ENCODE results near the gene GSE1.

The GSE1 gene

DNA sequence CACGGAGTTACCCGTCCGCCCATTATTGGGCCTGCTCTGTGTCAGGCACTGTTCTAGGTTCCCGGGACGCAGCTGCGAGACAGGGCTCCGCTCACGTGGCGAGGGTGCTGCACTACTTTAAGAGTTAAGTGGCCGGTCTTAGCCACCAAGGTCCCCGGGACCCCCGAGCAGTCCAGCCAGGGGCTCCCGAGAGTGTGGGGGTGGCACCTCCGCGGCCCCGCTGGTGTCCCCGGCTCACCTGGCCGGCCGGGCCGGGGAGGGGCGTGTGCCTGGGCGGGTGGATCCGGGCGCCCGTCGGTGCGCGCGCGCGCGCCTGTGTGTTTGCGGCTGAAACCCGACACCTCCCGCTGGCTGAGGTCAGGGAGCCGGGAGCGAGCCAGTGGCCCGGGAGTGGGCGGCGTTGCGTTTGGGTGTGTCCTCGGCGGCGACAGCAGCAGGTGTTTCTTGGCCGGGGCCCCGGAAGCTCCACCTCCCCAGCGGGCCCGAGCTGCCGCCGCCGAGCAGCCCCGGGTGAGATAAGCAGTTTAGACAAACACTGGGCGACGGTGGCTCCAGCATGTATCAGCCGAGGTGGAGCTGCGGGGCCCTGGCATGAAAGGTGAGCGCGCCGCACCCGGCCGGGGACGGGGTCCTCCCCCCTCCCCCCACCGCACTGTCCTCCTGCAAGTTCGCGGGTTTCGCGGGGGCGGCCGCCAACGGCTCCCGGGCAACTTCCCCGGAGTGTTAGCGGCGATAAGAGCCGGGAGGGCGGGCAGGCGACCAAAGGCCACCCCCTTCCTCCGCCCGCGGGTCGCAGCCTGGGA is at the start of gene GSE1:
Gene GSE1, plus strand, starts transcription at position 522 of the 803 bp plus-strand sequence. Its CDS starts 70 bp downstream, at position 592.
- DNase-seq, result peak; percentile 73

DNA sequence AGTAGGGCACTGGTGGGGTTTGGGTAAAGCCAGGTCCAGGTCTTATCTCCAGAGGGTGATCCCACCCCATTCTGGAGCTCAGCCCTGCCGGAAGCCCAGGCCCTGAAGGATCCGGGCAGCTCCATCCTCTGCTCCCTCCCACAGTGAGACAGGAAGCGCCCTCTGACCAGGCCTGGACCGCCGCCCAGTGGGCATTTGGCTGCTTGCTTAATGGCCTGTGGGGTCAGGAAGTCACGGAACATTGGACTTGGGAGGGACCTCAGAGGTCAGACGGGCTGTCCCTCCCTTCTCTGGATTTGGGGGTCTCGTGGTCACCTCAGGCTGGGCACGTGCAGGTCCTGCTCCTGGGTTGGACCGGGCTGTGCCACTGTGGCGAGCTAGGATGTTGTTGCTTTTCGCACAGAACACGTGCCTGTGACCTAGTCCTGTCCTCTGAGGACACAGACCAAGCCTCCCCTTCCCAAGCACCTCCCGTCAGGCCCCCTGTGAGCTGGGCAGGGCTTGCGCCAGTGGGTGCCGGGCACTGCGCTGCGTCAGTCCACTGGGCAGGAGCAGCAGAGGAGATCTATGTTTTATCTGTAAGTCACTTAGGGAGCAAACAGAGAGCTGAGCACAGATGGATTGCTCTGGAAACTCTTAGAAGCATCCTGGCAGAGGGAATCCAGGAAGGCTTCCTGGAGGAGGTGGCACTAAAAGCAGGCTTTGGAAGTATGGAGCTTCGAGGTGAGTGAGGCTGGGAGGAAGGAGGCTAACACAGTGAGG is 49.4 kb upstream of the GSE1 start:
- no peak for DNase-seq

DNA sequence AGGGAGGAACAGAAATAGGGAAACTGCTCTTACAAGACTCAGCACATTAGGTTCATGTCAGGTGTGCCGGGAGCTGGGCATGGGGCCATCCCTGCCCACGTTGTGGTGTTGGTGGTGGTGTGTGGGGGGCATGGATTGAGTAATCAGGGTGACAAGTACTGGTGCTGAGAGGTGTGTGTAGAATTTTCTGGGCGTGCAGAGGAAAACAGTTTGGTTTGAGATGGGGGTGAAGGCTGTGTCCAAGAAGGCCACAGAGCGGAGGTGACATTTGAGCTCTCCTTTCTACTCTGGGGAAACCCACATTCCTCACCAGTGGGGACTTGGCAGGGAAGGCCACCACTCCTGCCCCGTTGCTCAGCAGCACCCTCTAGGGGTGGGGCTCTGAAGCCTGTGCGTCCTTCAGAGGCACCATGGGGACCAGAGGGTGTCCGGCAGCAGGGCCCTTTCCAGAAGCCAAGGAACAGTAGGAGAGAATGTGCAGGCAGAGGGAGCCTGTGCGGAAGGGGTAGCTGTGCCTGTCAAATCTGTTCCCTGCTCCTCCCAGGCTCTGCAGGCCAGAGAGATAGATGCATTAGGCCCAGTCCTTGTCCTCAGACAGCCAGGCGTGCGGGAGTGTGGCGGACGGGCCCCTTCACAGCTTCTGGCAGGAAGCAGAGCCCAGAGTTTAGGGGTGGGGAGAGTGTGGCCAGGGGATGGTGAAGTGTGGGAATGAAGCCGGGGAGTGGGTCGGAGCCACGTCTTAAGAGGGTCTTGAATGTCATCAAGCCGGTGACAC is 48.7 kb upstream of the GSE1 start:
- peak; percentile 37 for DNase-seq

DNA sequence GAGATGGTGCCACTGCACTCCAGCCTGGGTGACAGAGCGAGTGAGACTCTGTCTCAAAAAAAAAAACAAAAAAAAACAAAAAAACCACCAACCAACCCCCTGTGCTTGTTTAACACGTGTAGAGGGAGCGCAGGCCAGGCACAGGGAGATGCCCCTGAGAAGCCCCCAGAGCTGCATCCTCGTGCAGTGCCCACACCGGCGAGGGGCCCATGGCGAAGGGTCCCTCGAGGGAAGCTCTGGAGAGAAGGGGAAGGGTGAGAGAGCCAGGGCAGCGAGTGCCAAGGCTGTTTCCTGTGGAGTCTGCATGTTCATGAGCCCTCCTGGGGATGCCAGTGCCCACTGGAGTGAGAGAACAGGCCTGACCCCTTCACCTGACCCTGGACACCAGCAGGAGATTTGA is 47.8 kb upstream of the GSE1 start:
- DNase-seq, result no peak

DNA sequence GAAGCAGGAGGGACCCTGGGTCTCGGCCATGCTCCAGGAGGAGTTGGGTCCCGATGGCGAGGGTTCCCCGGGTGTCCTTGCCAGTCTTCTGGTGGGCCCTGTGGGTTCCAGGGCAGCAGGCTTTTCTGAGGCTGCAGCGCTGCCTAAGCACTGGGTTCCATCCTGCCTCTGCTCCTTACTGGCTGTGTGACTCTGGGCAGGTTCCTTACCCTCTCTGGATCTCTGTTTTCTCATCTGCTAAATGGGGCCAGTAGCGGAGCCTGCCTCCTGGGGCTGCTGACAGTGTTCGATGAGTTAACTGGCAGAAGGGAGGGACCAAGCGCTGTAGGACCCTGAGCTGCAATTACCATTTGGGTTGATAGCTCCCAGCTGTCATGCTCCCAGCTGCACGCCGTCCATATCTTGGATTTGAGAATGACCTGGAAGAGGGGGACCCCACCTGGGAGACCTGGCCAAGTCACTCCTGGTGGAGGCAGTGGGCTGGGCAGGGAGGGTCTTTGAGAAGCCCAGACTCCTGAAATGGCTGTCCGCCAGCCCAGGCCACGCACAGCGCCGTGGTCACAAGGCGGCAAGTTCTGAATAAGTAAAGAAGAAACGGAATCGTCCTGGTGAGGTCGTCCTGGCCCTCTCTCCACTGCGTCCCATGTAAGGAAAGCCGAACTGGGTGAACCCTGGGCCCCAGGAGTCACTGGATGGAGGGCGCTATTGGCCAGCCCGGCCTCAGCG is 47.2 kb upstream of the GSE1 start:
- no peak for DNase-seq

DNA sequence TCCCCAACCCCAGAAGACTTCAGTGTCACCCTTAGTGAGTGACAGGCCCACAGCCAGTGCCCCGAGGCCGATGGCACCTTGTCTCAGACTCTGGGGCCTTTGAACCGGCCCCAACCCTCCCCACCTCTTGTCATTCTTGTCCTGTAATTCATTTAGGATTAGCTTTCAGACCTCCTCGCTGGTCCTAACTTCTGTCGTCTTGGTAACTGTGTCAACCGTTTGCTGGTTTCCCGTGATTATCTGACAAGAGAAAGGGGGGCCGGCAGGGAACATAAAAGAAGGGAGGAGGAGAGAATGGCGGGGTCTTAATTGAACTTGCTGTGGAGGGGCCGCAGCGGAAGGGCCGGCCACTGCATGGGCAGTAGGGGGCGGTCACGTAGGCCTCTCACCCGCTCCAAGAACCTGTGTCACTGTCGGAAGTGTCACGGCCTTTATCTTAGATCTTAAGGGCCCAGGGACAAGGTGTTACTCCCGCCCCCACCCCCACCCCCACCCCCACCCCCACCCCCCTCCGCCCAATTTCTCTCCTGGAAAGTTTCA is 46.5 kb upstream of the GSE1 start:
- DNase-seq, result peak; percentile 28

DNA sequence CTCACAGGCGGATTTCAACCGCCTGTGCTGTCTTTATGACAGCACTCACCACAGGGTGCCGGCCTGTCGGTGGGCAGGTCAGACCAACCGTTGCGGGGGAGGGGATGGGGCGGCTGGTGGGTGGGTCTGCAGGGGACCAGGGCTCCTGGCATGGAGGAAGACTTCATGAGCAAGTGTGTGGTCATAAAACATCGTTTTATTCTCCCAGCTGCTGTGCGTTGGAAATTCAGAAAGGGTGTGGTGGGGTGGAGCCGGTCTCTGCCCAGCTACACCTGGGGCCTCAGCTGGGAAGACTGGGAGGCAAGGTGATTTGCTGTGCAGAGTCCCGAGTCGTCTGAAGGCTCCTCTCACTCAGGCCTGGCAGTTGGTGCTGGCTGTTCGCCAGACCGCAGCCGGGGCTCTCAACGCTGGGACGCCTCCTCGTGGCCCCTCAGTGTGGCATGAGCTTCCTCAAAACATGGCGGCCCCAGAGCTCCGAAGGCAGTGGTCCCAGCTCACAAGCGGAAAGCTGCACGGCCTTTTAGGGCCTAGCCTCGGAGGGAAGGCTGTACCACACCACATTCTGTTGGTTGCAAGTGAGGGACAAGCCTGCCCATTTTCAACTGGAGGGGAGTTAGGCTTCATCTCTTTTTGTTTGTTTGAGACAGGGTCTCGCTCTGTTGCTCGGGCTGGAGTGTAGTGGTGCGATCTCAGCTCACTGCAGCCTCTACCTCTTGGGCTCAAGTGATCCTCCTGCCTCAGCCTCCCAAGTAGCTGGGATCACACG is 45.8 kb upstream of the GSE1 start:
- DNase-seq, result no peak

DNA sequence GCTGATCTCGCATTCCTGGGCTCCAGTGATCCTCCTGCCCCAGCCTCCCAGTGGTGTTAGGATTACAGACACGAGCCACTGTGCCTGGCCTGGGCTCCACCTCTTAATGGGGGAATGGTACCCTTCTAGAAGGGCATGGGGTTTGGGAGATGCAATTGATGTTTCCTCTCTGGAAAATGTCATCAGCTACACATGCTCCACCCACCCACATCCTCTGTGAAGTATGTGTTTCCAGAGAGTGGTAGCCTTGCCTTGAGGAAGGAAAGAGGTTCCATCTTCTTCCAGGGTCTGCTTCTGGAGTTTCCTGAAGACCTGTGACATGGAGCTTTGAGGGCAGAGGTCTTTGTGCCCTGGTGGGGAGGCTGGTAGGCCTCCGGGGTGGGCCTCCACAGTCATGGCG is 45.2 kb upstream of the GSE1 start:
- no peak for DNase-seq

DNA sequence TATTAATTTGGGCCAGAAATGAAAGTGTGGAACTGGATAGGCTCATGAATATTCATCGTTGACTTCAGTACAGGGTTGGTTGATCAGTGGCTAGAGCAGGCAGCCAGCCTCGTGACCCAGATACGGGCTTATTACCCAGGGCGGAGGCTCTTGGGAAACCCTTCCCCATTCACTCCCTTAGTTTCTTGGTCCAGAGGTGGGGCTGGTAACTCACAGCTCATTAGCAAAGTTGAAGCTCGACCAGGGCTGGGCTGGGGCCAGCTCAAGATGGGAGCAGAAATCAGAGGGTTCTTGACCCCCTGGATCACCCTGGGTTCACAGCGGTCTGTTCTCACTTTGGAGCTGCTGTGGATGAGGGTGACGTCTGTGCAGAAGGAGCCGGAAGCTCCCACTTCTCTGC is 44.6 kb upstream of the GSE1 start:
- DNase-seq, result no peak

DNA sequence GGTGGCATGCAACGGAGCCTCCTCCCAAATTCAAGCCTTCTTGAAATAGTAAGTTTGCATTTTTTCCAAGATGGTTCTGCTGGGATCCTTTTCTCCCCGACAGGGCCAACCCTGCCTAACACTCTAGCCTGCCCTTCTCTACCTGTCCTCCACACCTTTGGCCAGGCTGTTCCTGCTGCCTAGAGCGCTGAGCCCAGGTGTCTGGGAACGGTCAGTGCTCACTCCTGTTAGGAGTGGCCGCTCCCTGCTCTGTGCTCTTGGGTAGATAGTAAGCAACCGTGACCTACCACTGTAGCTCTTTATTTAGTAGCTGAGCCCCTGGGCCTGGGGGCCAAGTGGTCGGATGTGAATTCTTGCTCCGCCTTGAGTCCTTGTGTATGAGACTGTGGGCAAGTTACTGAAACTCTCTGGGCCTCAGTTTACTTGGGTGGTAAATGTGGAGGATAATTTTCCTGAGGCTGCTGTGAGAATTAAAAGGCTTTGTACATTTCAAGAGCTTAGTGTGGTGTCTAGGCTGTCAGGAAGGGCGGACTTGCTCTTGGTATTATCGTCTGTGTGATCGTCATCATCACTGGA is 44.0 kb upstream of the GSE1 start:
- no peak for DNase-seq

DNA sequence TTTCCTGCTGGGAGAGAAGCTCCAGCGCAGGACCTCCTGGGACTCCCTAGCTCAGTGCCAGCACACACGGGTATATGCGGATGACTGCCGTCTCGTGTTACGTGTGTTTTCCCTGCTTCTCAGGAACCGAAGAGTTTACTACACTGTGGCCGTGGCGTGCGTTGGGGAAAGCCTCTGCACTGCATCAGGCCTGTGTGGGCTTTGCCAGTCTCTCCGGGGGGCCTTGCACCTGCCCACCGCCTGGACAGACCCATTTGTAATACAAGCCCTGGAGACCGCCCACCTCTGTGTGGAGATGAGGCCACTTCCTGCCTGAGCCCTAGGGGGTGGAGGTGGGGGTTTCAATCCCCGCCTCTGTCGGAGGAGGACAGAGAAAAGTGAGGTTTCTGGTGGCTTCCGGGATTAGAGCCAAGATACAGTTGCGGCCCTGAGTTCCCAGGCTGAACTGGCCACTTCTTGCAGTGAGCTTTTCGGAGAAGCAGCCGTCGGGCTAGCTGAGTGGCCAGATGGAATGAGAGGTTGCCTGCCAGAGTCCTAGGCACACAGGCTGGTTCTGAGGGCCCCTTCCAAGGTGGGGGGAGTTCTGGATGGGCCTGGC is 43.4 kb upstream of the GSE1 start:
- DNase-seq, result peak; percentile 53

DNA sequence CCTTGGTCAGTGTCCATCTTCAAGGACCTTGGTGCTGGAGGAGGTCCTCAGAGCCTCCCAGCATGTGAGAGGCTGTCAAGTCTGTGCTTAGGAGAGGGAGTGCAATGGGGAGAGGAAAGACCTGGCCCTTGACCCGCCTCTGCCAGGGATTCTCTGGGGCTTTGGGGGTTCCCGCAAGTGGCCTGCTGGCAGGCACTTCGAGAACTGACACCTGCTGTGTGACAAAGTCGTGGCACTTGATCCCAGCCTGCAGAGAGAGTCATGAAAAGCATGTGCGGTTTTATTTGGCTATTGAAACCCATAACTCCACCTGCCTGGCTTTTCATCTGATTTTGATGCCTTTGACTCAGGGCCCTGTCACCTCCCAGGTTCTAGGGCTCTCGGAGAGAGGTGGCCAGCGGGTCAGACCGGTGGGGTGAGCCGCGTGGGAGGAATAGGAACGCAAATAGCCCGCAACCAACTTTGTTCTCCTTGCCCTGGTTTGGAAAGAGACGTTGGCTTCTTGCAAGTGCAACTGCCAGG is 42.8 kb upstream of the GSE1 start:
- DNase-seq, result peak; percentile 35

DNA sequence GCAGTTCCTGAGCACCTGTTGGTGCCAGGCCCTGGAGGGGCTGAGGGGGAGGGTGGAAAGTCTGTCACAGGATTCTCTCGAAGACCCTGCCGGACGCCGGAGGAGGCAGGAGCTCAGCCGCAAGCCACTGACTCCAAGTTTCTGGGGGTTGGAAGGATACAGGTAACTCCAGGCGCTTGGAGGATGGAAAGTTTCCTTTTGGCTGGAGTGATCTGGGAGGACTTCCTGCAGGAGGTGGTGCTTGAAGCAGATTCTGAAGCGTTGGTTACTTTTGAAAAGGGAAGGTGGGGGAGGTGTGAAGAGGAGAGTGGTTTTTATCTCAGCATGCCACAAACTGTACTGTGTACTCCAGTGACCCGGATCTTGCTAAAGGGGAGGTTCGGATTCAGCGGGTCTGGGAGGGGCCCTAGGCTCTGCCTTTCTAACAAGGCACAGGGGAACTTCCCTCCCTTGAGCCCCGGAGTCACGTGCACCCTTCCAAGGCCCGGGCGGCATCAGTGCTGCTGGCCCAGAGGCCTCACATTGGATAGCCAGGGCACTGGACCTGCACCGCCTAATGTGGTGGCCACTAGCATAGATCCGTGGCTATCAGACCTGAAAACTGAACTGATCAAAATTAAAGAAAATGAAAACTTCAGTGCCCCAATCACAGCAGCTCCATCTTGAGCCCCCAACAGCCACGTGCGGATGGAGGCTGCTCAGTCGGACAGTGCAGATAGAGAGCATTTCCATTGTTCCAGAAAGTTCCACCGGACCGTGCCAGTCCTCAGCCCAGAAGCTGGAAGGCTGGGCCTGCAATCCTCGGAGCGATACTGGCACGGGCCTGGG is 42.2 kb upstream of the GSE1 start:
- peak; percentile 73 for DNase-seq

DNA sequence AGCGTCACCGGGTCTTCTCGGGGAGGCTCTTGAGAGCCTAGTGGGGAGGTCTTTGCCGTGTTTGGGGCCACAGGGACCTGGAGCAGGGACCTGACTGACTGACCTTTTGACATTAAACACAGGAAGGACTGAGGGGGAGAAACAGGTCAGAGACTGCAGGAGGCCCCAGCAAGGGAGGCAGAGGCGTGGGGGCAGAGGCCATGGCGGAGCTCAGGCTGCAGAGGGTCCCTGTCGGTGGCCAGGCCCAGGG is 41.6 kb upstream of the GSE1 start:
- DNase-seq, result no peak

DNA sequence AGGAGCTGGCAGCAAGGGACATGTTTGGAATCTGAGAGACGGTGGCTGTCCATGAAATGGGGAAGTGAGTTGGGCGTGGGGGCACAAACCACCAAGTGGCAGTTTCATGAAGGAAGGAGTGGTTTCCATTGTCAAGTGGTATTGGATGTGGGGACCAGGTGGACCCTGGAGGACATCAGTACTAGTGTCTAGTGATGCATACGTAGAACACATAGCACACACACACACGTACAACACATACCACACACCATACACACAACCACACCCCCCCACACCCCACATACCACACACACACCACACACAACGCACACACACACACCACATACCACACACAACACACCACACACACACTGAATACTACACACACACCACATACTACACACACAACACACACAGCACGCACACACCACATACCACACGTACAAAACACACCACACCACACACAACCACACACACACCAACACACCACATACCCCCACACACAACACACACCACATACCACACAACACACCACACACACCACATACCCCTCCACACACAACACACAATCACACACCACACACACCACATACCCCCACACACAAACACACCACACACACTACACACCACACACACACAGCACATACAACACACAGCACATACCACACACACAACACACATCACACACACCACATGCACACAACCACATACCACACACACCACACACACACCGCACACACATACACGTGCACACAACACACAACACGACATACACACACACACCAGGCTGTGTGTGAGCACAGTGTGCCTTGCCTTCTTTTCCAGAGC is 41.1 kb upstream of the GSE1 start:
- peak; percentile 24 for DNase-seq

DNA sequence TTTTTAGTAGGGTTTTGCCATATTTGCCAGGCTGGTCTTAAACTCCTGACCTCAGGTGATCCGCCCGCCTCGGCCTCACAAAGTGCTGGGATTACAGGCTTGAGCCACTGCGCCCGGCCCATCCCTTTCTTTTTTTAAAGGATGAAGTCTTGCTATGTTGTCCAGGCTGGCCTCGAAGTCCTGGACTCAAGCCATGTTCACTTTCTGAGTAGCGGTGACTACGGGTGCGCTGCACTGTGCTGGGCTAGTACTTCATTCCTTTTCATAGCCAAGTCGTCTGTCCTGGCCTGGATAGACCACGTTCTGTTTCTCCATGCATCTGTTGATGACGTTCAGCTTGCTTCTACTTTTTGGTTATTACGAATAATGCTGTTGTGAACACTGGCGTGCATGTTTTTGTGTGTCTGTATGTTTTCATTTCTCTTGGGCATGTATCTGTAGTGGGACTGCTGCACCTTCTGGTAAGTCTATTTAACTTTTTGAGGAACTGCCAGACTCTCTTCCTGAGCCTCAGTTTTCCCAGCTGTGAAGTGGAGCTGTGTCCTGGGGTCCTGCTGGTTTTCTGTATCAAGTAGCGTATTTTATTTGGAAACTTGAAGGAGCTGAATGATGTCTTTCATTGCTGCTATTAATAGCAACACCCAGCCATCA is 40.0 kb upstream of the GSE1 start:
- DNase-seq, result no peak

DNA sequence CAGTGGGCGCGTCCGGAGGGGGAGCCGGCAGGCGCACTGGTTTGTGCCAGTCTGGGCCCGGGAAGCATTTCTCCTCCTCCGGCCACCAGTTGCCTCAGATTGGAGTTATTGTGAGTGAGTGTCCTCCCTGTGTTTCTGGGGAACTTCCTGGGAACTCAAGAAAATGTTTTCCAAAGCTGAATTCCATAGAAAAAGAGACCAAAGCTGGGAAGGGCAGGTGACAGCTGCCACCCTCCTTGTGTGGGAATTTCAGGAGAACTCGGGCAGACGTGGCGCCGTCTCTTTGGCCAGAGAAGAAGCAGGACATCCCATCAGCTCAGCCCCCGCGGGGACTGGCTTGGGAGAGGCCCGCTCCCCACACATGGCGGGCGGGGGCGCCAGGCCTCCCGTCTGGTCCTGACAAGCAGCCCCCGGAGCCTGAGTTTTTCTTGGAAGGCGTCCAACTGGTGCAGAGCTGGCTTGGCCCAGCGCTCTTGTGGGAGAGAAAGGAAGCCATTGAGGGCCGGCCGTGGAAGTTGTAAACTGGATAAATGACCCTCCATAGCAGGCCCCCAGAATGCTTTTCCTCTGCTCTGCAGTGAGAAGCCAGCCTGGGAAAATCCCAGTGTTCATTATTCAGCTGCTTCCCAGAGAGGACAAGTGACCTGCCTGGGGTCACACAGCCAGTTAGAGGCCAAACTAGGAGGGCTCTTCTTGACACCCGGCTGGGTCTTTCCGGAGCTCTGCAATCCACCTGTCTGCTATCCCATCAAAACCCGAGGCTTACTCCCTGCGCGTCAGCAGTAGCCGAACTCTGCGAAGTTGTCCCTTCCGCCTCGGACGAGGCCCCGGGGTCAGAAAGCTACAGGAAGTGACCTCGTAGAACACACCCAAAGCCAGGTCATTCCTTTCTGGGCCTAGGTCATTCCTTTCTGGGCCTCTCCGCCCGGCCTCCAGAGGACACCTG is 39.2 kb upstream of the GSE1 start:
- no peak for DNase-seq

Data from CD4-positive, alpha-beta T cell treated with Interleukin-10 for 1 hour (primary cell).